ENCODE data around the gene CCDC136.

- no peak for TF ChIP-seq POLR2A (IDR thresholded peaks at IDR 0.05)
- TF ChIP-seq, protein P1, sequence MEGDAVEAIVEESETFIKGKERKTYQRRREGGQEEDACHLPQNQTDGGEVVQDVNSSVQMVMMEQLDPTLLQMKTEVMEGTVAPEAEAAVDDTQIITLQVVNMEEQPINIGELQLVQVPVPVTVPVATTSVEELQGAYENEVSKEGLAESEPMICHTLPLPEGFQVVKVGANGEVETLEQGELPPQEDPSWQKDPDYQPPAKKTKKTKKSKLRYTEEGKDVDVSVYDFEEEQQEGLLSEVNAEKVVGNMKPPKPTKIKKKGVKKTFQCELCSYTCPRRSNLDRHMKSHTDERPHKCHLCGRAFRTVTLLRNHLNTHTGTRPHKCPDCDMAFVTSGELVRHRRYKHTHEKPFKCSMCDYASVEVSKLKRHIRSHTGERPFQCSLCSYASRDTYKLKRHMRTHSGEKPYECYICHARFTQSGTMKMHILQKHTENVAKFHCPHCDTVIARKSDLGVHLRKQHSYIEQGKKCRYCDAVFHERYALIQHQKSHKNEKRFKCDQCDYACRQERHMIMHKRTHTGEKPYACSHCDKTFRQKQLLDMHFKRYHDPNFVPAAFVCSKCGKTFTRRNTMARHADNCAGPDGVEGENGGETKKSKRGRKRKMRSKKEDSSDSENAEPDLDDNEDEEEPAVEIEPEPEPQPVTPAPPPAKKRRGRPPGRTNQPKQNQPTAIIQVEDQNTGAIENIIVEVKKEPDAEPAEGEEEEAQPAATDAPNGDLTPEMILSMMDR (IDR thresholded peaks at IDR 0.05): no peak
Measured at GRCh38 chr7:128852537-128853254, 60.9 kb downstream of the CCDC136 start.

All from tibial nerve (tissue), 3 donors.